Bronchial epithelial cell (primary cell): ENCODE results near the gene IFITM5. TPM values are rescaled to one million over a fixed set of nuclear protein-coding genes. Genes with fewer than 3 reads are reported as not detected.
"Not testable (repeated sequence)": the region's sequence is repeated elsewhere in the genome, so short reads cannot be mapped to it uniquely, and the experiment has no call there.

ENCODE experiments used
- DNase-seq: peaks from one replicate; pipeline ENCODE4 v3.0.0-alpha.2; 2010; ENCODE audit warnings: low read depth
- FAIRE-seq: peaks from 2 replicates; lab custom pipeline; 2011; peaks lifted over from hg19 to GRCh38; lab: Jason Lieb, UNC
- H3K27me3 ChIP-seq: 2 replicates; pipeline ENCODE4 v1.5.1; 2011; ENCODE audit warnings: low read length; ENCODE audit not compliant: control insufficient read depth, insufficient read depth
- H3K36me3 ChIP-seq: 2 replicates; pipeline ENCODE4 v1.5.1; 2011; ENCODE audit warnings: low read length; ENCODE audit not compliant: control insufficient read depth, insufficient read depth
- H3K4me3 ChIP-seq: 2 replicates; pipeline ENCODE4 v1.5.1; 2011; ENCODE audit warnings: mild to moderate bottlenecking, low read depth, low read length, control low read depth
- total RNA-seq: library from RNA; depleted of rRNA; stranded (reverse); fragments of >200 nt; gene quantifications from 2 replicates; pipeline ENCODE4 v1.2.1, GENCODE V29; 2014
- TF ChIP-seq, protein P1 (sequence below): IDR thresholded peaks from 2 replicates; pipeline ENCODE4 v1.5.1; 2011; ENCODE audit warnings: mild to moderate bottlenecking, moderate library complexity, low read length, control low read depth, inconsistent platforms; ENCODE audit not compliant: insufficient read depth, severe bottlenecking

Gene IFITM5
- total RNA-seq, 1 donor from 2014 or later, result not detected

DNA sequence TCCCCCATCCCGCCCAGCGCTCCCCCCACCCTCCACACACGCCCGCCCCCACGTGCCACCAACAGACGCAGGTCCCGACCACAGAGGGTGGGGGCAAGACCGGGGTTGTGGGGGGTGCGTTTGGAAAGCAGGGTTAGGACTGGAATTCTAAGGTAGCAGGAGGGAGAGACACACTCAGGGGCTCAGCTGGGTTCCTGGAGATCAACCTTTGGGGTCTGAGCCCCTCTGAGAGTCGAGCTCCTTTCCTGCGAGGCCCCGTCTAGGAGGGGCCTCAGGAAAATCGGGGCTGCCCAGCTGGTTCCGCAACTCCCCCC lies 10.0 kb downstream of the IFITM5 start:
- H3K4me3 ChIP-seq, result no peak overlapping the region
- DNase-seq, result no peak
- peaks cover 14% of the 10 kb centered on the region for H3K27me3 ChIP-seq
- no peaks in the 10 kb centered on the region for H3K36me3 ChIP-seq
- TF ChIP-seq, protein P1, sequence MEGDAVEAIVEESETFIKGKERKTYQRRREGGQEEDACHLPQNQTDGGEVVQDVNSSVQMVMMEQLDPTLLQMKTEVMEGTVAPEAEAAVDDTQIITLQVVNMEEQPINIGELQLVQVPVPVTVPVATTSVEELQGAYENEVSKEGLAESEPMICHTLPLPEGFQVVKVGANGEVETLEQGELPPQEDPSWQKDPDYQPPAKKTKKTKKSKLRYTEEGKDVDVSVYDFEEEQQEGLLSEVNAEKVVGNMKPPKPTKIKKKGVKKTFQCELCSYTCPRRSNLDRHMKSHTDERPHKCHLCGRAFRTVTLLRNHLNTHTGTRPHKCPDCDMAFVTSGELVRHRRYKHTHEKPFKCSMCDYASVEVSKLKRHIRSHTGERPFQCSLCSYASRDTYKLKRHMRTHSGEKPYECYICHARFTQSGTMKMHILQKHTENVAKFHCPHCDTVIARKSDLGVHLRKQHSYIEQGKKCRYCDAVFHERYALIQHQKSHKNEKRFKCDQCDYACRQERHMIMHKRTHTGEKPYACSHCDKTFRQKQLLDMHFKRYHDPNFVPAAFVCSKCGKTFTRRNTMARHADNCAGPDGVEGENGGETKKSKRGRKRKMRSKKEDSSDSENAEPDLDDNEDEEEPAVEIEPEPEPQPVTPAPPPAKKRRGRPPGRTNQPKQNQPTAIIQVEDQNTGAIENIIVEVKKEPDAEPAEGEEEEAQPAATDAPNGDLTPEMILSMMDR, result no peak
- FAIRE-seq, result no peak

- TF ChIP-seq, protein P1, result no peak
- DNase-seq, result no peak
- no peak for FAIRE-seq
- H3K27me3 ChIP-seq, result peaks cover 14% of the 10 kb centered on the region
- H3K4me3 ChIP-seq, result peak within 1 kb of the TSS; percentile 39
- no peaks in the 10 kb centered on the region for H3K36me3 ChIP-seq
These were observed 10.6 kb downstream of the IFITM5 start, which contains the start of gene PGGHG for GRCh38 chr11:288478-289397. PGGHG (plus strand) TSS chr11:289126; CDS start chr11:289817, 691 bp downstream.

DNA sequence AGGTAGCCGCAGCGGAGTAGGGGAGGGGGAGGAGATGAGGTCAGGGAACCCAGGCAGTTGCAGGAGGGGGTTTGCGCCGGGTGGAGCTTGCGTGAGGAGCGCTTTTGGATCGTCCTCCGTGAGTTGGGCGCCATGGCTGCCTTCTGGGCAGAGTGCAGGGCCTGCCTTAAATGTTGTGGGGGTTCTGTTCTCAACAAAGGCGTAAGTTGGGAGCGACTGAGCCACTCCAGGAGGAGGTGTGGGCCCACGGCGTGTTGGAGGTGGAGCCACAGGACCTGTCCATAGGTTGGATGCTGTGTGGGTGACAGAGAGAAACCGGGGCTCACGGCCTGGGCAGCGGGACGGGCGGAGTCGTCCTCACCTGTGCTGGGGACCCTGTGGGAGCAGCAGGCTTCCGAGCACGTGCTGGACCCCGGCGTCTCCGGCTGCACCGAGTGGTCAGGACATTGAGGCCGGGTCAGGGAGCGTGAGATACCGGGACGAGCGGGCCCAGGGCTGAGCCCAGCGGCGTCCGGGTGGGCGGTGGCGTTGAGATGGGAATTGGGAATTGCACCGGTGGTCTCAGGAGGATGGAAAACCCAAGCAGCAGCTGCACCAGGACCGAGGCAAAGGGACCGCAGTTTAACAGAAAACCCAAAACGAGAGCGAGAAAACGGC lies 11.4 kb downstream of the IFITM5 start:
- DNase-seq (no peak), FAIRE-seq (no peak)
- H3K27me3 ChIP-seq, result peaks cover 14% of the 10 kb centered on the region
- TF ChIP-seq, protein P1, result no peak
- H3K4me3 ChIP-seq, result peak overlapping the region; percentile 39
- H3K36me3 ChIP-seq, result no peaks in the 10 kb centered on the region

DNA sequence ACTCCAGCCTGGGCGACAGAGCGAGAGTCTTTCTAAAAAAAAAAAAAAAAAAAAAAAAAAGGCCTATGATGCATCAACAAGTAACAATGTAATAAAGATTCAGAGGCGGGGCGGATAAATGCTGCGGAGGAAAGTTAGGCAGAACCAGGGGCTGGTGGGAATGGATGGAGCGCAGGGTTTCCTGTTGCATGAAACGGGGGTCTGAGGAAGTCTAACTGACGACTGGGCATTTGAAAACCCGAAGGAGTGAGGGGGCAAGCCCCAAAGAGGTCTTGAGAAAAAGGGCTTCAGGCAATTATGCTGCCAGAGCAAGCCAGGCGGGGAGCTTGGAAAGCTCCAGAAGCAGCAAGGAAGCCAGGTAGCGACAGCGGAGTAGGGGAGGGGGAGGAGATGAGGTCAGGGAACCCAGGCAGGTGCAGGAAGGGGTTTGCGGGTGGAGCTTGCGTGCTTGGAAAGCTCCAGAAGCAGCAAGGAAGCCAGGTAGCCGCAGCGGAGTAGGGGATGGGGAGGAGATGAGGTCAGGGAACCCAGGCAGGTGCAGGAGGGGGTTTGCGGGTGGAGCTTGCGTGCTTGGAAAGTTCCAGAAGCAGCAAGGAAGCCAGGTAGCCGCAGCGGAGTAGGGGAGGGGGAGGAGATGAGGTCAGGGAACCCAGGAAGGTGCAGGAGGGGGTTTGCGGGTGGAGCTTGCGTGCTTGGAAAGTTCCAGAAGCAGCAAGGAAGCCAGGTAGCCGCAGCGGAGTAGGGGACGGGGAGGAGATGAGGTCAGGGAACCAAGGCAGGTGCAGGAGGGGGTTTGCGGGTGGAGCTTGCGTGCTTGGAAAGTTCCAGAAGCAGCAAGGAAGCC lies 12.1 kb downstream of the IFITM5 start:
- H3K36me3 ChIP-seq, FAIRE-seq, DNase-seq, H3K4me3 ChIP-seq: not testable (repeated sequence)
- peaks cover 21% of the 10 kb centered on the region for H3K27me3 ChIP-seq

DNA sequence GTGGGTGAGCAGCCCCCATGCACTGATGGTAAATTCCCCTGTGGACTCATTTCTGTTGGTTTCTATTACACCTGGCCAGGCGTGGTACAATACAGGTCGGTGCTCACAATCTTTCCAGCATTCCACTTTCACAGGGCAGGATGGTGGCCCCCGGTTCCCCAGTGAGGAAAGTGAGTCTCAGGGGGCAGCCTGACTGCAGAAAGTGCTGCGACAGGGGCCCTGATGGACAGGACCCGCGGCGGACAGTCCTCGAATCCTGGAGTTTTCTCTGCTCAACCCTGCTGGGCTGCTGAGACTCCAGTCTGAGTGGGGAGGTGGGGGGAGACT lies 13.5 kb downstream of the IFITM5 start:
- DNase-seq (no peak), FAIRE-seq (no peak)
- Histone ChIP-seq H3K4me3 (no peak overlapping the region), H3K27me3 (peaks cover 34% of the 10 kb centered on the region), H3K36me3 (no peaks in the 10 kb centered on the region)
- TF ChIP-seq, protein P1, result no peak
